HL-60 (cell line): Measurements from ENCODE around the gene NAALADL2.

ENCODE experiments used
- CTCF ChIP-seq: IDR thresholded peaks from one replicate; pipeline ENCODE4 v1.5.1; 2011; ENCODE audit warnings: low read length, control low read depth, inconsistent platforms; ENCODE audit not compliant: insufficient read depth
- GABPA ChIP-seq: IDR thresholded peaks from 2 replicates; pipeline ENCODE4 v1.6.1; 2012; ENCODE audit warnings: low read depth
- POLR2AphosphoS5 ChIP-seq: IDR thresholded peaks from 2 replicates; pipeline ENCODE4 v1.6.1; 2012; ENCODE audit warnings: low read depth
- REST ChIP-seq: IDR thresholded peaks from 2 replicates; pipeline ENCODE4 v1.6.1; 2012; ENCODE audit warnings: low read depth; ENCODE audit not compliant: insufficient replicate concordance
- SPI1 ChIP-seq: IDR thresholded peaks from 2 replicates; pipeline ENCODE4 v1.6.1; 2012; ENCODE audit warnings: low read depth, mild to moderate bottlenecking, borderline replicate concordance

GRCh38 chr3:175729466-175729865 is 870.3 kb downstream of the NAALADL2 start:
- TF ChIP-seq CTCF (no peak), POLR2AphosphoS5 (no peak), REST (no peak), GABPA (no peak), SPI1 (no peak)
